HL-60 (cell line): ENCODE measurements around the gene SEZ6.

Source experiments
- DNase-seq, 2 experiments: peaks; one replicate each; pipeline ENCODE4 v3.0.0-alpha.2; 2010 to 2020; ENCODE audit warnings: low read depth in 1 of 2, low spot score in 1 of 2
- H3K27ac ChIP-seq: fragments of 250-450 bp; sonication (Bioruptor Pico); replicated peaks from 2 replicates; pipeline ENCODE4 v1.5.1; 2020; ENCODE audit warnings: mild to moderate bottlenecking, moderate library complexity
- H3K27me3 ChIP-seq: fragments of 250-450 bp; sonication (Bioruptor Pico); 2 replicates; pipeline ENCODE4 v1.5.1; 2021; ENCODE audit warnings: mild to moderate bottlenecking, moderate library complexity; ENCODE audit not compliant: insufficient read depth, poor library complexity, severe bottlenecking
- H3K4me3 ChIP-seq: replicated peaks from 2 replicates; pipeline ENCODE4 v1.5.1; 2011; ENCODE audit warnings: mild to moderate bottlenecking, control low read depth, low read length; ENCODE audit not compliant: insufficient read depth
- GABPA ChIP-seq: IDR thresholded peaks from 2 replicates; pipeline ENCODE4 v1.6.1; 2012; ENCODE audit warnings: low read depth
- POLR2AphosphoS5 ChIP-seq: IDR thresholded peaks from 2 replicates; pipeline ENCODE4 v1.6.1; 2012; ENCODE audit warnings: low read depth
- SPI1 ChIP-seq: IDR thresholded peaks from 2 replicates; pipeline ENCODE4 v1.6.1; 2012; ENCODE audit warnings: low read depth, mild to moderate bottlenecking, borderline replicate concordance
- TF ChIP-seq, protein P1 (sequence below): IDR thresholded peaks from one replicate; pipeline ENCODE4 v1.5.1; 2011; ENCODE audit warnings: low read length, control low read depth, inconsistent platforms; ENCODE audit not compliant: insufficient read depth
- TF ChIP-seq, protein P2 (sequence below): IDR thresholded peaks from 2 replicates; pipeline ENCODE4 v1.6.1; 2012; ENCODE audit warnings: low read depth; ENCODE audit not compliant: insufficient replicate concordance

The SEZ6 gene

DNA sequence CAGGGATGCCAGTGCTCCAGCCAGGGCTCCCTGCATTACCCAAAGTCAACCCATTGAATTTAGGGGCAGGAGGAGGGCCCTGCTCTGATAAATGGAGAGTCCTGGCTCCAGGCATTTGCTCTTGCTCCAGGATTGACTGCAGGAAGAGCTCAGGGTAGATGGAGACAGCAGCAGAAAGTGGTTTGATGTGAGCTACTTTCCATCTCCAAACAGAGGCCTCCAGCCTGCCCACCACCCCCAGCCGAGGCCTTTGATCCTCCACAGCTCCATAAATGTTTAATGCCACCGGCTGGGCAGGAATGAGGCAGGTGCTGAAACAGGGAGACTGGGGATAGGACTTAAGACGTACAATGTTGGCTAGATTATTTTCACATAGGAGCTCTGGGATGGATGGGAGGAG, 4.3 kb upstream of the SEZ6 start:
- H3K27me3 ChIP-seq: peaks cover 25% of the 10 kb centered on the region
- DNase-seq: no peak
- H3K27ac ChIP-seq: no peak overlapping the region
- TF ChIP-seq, protein P1, sequence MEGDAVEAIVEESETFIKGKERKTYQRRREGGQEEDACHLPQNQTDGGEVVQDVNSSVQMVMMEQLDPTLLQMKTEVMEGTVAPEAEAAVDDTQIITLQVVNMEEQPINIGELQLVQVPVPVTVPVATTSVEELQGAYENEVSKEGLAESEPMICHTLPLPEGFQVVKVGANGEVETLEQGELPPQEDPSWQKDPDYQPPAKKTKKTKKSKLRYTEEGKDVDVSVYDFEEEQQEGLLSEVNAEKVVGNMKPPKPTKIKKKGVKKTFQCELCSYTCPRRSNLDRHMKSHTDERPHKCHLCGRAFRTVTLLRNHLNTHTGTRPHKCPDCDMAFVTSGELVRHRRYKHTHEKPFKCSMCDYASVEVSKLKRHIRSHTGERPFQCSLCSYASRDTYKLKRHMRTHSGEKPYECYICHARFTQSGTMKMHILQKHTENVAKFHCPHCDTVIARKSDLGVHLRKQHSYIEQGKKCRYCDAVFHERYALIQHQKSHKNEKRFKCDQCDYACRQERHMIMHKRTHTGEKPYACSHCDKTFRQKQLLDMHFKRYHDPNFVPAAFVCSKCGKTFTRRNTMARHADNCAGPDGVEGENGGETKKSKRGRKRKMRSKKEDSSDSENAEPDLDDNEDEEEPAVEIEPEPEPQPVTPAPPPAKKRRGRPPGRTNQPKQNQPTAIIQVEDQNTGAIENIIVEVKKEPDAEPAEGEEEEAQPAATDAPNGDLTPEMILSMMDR: no peak
- no peak for TF ChIP-seq SPI1
- no peak for TF ChIP-seq GABPA
- no peak for TF ChIP-seq POLR2AphosphoS5
- TF ChIP-seq, protein P2, sequence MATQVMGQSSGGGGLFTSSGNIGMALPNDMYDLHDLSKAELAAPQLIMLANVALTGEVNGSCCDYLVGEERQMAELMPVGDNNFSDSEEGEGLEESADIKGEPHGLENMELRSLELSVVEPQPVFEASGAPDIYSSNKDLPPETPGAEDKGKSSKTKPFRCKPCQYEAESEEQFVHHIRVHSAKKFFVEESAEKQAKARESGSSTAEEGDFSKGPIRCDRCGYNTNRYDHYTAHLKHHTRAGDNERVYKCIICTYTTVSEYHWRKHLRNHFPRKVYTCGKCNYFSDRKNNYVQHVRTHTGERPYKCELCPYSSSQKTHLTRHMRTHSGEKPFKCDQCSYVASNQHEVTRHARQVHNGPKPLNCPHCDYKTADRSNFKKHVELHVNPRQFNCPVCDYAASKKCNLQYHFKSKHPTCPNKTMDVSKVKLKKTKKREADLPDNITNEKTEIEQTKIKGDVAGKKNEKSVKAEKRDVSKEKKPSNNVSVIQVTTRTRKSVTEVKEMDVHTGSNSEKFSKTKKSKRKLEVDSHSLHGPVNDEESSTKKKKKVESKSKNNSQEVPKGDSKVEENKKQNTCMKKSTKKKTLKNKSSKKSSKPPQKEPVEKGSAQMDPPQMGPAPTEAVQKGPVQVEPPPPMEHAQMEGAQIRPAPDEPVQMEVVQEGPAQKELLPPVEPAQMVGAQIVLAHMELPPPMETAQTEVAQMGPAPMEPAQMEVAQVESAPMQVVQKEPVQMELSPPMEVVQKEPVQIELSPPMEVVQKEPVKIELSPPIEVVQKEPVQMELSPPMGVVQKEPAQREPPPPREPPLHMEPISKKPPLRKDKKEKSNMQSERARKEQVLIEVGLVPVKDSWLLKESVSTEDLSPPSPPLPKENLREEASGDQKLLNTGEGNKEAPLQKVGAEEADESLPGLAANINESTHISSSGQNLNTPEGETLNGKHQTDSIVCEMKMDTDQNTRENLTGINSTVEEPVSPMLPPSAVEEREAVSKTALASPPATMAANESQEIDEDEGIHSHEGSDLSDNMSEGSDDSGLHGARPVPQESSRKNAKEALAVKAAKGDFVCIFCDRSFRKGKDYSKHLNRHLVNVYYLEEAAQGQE: no peak
- no peak overlapping the region for H3K4me3 ChIP-seq

DNA sequence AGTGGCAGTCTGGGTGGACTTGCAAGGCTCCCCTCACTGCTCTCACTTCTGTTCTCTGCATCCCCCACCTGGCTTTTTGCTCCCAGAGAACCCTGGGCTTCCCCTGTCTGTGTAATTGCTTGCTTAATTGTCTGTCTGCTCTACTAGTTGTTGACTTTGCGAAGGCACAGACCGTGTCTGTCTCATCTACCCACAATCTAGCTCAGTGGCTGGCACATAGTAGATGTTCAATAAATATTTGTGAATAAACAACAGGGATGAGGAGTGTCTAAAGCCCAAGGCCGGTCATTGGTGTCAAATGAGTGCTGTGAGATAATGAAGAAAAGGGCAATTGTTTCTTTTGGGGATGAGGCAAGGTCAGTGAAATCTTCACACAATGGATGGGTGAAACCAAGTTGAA, 2.8 kb upstream of the SEZ6 start:
- Histone ChIP-seq H3K27ac (no peak overlapping the region), H3K4me3 (no peak overlapping the region), H3K27me3 (peaks cover 37% of the 10 kb centered on the region)
- TF ChIP-seq POLR2AphosphoS5: no peak
- TF ChIP-seq GABPA: no peak
- TF ChIP-seq, protein P1: no peak
- TF ChIP-seq SPI1: no peak
- TF ChIP-seq, protein P2: no peak
- no peak for DNase-seq

GRCh38 chr17:29007860-29008455, 2.1 kb upstream of the SEZ6 start:
- no peak for DNase-seq
- no peak overlapping the region for H3K27ac ChIP-seq

More at GRCh38 chr17:29007860-29008455, 2.1 kb upstream of the SEZ6 start:
- H3K27me3 ChIP-seq: peaks cover 37% of the 10 kb centered on the region
- TF ChIP-seq POLR2AphosphoS5: no peak
- TF ChIP-seq, protein P2: no peak
- no peak for TF ChIP-seq SPI1
- TF ChIP-seq, protein P1: no peak
- TF ChIP-seq GABPA: no peak
- H3K4me3 ChIP-seq: no peak overlapping the region
